Measurements from ENCODE around the gene TREML2.

Gene TREML2

DNA sequence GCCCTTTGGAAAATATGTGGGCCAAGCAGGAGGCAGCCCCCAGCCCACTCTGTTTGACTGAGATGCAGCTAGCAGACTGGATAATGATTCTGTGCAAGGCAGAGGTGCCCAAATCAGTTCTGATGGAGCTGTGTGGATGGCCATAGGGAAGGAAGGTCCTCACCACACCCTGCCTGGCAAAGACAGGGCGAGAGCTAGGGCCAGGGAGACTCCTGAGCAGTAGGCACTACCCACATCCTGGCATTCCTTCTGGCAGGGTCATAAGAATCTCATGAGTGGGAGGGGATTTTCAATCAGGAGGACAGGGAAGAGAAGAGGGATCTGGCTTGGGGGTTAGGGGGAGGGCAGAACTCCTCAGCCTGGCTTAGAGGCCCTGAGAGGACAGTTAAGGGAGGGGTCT lies 19.4 kb downstream of the TREML2 start:
- H3K27ac ChIP-seq (ENCODE audit: low read depth in 2 of 2, low read length in 2 of 2) = no peak overlapping the region
- H3K36me3 ChIP-seq (ENCODE audit: control insufficient read depth in 2 of 2, insufficient read depth in 2 of 2, low read length in 2 of 2) = no peaks in the 10 kb centered on the region

DNA sequence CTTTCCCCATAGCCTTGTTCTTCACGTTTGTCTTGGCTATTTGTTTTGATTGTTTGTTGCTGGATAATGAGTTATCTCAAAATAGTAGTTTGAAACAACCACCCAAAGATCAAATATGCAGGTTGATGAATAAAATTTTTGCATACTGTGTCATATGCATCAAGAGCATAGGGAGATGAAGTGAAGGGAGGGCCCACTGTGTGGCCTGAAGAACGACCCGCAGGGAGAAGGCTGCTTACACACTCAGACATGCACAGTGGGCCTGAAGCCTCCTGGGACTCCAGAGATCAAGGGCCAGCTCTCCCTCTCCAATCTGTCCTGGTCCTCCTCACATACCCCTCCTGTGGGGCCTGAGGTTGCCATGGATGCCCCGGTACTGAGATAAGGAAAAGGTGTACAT lies 21.8 kb downstream of the TREML2 start:
- Histone ChIP-seq H3K27me3 (ENCODE audit: control insufficient read depth in 2 of 2, insufficient read depth in 2 of 2, low read length in 2 of 2) (peaks cover 0 to 8% of the 10 kb centered on the region in 2 donors), H3K9me3 (ENCODE audit: control insufficient read depth in 2 of 2, low read length in 2 of 2) (no peaks in the 10 kb centered on the region), H3K36me3 (ENCODE audit: control insufficient read depth in 2 of 2, insufficient read depth in 2 of 2, low read length in 2 of 2) (no peaks in the 10 kb centered on the region), H3K4me3 (ENCODE audit: low read length in 2 of 2) (no peak overlapping the region), H3K4me1 (ENCODE audit: control insufficient read depth in 2 of 2, insufficient read depth in 2 of 2, low read length in 2 of 2) (no peaks in the 10 kb centered on the region), H3K27ac (ENCODE audit: low read depth in 2 of 2, low read length in 2 of 2) (no peak overlapping the region), H3K9ac (ENCODE audit: low read depth in 1 of 2, low read length in 2 of 2) (no peak overlapping the region)

More for the DNA sequence above, 19.4 kb downstream of the TREML2 start:
- H3K9ac ChIP-seq (ENCODE audit: low read depth in 1 of 2, low read length in 2 of 2) = no peak overlapping the region
- no peak overlapping the region for H3K4me3 ChIP-seq (ENCODE audit: low read length in 2 of 2)
- no peaks in the 10 kb centered on the region for H3K4me1 ChIP-seq (ENCODE audit: control insufficient read depth in 2 of 2, insufficient read depth in 2 of 2, low read length in 2 of 2)
- peaks cover 0 to 8% of the 10 kb centered on the region in 2 donors for H3K27me3 ChIP-seq (ENCODE audit: control insufficient read depth in 2 of 2, insufficient read depth in 2 of 2, low read length in 2 of 2)
- no peaks in the 10 kb centered on the region for H3K9me3 ChIP-seq (ENCODE audit: control insufficient read depth in 2 of 2, low read length in 2 of 2)

DNA sequence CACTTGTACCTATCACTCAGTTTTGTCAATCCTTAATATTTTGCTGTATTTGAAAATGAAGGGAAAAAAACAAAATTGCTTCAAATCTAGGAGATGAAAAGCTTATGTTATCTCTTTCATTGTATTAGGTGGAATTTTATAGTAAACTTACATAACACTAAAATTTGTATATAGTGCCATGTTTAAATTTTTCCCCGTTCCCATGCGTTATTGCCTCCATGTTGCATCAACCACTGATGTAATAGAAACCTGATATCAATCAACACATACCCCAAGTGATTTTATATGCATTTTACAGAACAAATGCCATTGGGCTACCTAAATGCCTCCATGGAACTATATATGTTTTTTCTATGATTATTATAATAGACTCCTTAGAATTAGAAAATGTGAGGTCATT lies 23.3 kb downstream of the TREML2 start:
- Histone ChIP-seq H3K27me3 (ENCODE audit: control insufficient read depth in 2 of 2, insufficient read depth in 2 of 2, low read length in 2 of 2) (peaks cover 0 to 8% of the 10 kb centered on the region in 2 donors), H3K36me3 (ENCODE audit: control insufficient read depth in 2 of 2, insufficient read depth in 2 of 2, low read length in 2 of 2) (no peaks in the 10 kb centered on the region), H3K27ac (ENCODE audit: low read depth in 2 of 2, low read length in 2 of 2) (no peak overlapping the region), H3K4me1 (ENCODE audit: control insufficient read depth in 2 of 2, insufficient read depth in 2 of 2, low read length in 2 of 2) (no peaks in the 10 kb centered on the region), H3K9ac (ENCODE audit: low read depth in 1 of 2, low read length in 2 of 2) (no peak overlapping the region), H3K4me3 (ENCODE audit: low read length in 2 of 2) (no peak overlapping the region), H3K9me3 (ENCODE audit: control insufficient read depth in 2 of 2, low read length in 2 of 2) (no peaks in the 10 kb centered on the region)

GRCh38 chr6:41177287-41177686 lies 23.7 kb downstream of the TREML2 start:
- H3K9me3 ChIP-seq (ENCODE audit: control insufficient read depth in 2 of 2, low read length in 2 of 2) = no peaks in the 10 kb centered on the region
- no peak overlapping the region for H3K4me3 ChIP-seq (ENCODE audit: low read length in 2 of 2)
- H3K36me3 ChIP-seq (ENCODE audit: control insufficient read depth in 2 of 2, insufficient read depth in 2 of 2, low read length in 2 of 2) = no peaks in the 10 kb centered on the region
- no peak overlapping the region for H3K9ac ChIP-seq (ENCODE audit: low read depth in 1 of 2, low read length in 2 of 2)
- no peak overlapping the region for H3K27ac ChIP-seq (ENCODE audit: low read depth in 2 of 2, low read length in 2 of 2)
- no peaks in the 10 kb centered on the region for H3K4me1 ChIP-seq (ENCODE audit: control insufficient read depth in 2 of 2, insufficient read depth in 2 of 2, low read length in 2 of 2)
- H3K27me3 ChIP-seq (ENCODE audit: control insufficient read depth in 2 of 2, insufficient read depth in 2 of 2, low read length in 2 of 2) = peaks cover 0 to 8% of the 10 kb centered on the region in 2 donors

DNA sequence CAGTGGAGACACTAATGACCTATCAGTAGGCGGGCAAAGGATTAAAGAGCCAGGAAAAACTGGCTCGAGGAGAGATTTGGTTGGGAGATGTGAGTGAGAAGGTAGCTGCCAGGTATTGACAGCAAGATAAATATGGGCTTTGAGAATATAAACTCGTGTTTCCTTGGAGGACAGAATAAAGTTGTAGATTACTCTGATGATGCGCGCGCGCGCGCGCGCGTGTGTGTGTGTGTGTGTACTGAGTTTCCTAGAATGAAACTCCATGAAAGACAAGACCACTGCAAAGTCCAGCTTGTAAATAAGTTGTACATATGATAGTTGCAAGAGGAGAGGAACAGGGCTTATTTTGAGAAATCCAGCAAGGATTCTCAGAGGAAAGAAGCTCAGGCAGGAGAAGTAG lies 24.8 kb downstream of the TREML2 start:
- Histone ChIP-seq H3K27me3 (ENCODE audit: control insufficient read depth in 2 of 2, insufficient read depth in 2 of 2, low read length in 2 of 2) (peaks cover 0 to 8% of the 10 kb centered on the region in 2 donors), H3K9ac (ENCODE audit: low read depth in 1 of 2, low read length in 2 of 2) (no peak overlapping the region), H3K27ac (ENCODE audit: low read depth in 2 of 2, low read length in 2 of 2) (no peak overlapping the region), H3K4me3 (ENCODE audit: low read length in 2 of 2) (no peak overlapping the region), H3K4me1 (ENCODE audit: control insufficient read depth in 2 of 2, insufficient read depth in 2 of 2, low read length in 2 of 2) (no peaks in the 10 kb centered on the region), H3K36me3 (ENCODE audit: control insufficient read depth in 2 of 2, insufficient read depth in 2 of 2, low read length in 2 of 2) (no peaks in the 10 kb centered on the region), H3K9me3 (ENCODE audit: control insufficient read depth in 2 of 2, low read length in 2 of 2) (no peaks in the 10 kb centered on the region)

DNA sequence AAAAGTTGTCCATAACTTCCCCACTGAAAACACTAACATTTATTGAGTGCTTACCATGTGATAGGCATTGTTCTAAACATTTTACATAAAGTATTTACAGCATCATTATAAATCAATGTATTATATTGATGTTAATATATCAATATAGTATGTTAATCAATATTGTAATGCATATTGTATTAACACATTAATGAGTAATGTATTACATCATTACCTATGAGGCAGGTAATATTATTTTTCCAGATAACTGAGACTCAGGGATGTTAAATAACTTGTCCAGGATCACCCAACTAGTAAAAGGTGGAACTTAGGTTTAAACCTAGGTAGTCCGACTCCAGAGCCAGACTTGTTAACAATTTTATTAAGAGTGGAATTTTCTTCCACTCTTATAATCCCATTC lies 25.9 kb downstream of the TREML2 start:
- H3K27ac ChIP-seq (ENCODE audit: low read depth in 2 of 2, low read length in 2 of 2) = no peak overlapping the region
- H3K9ac ChIP-seq (ENCODE audit: low read depth in 1 of 2, low read length in 2 of 2) = no peak overlapping the region
- peaks cover 0 to 8% of the 10 kb centered on the region in 2 donors for H3K27me3 ChIP-seq (ENCODE audit: control insufficient read depth in 2 of 2, insufficient read depth in 2 of 2, low read length in 2 of 2)
- no peaks in the 10 kb centered on the region for H3K36me3 ChIP-seq (ENCODE audit: control insufficient read depth in 2 of 2, insufficient read depth in 2 of 2, low read length in 2 of 2)
- no peak overlapping the region for H3K4me3 ChIP-seq (ENCODE audit: low read length in 2 of 2)
- no peaks in the 10 kb centered on the region for H3K9me3 ChIP-seq (ENCODE audit: control insufficient read depth in 2 of 2, low read length in 2 of 2)
- H3K4me1 ChIP-seq (ENCODE audit: control insufficient read depth in 2 of 2, insufficient read depth in 2 of 2, low read length in 2 of 2) = no peaks in the 10 kb centered on the region

DNA sequence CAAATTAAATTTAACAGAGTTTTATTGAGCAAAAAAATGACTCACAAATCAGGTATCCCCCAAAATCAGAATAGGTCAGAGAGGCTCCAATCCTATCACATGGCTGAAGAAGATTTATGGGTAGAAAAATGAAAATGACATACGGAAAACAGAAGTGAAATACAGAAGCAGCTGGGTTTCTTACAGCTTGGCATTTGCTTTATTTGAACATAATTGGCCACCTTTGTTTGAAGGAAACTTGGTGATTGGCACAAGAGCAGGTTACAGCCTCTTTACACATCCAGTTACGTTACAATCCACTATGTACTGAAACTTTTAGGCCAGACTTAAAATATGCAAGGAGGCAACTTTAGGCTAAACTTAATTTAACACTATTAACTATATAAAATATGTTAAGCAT lies 26.3 kb downstream of the TREML2 start:
- no peak overlapping the region for H3K9ac ChIP-seq (ENCODE audit: low read depth in 1 of 2, low read length in 2 of 2)
- no peak overlapping the region for H3K4me3 ChIP-seq (ENCODE audit: low read length in 2 of 2)
- no peaks in the 10 kb centered on the region for H3K36me3 ChIP-seq (ENCODE audit: control insufficient read depth in 2 of 2, insufficient read depth in 2 of 2, low read length in 2 of 2)
- peaks cover 0 to 8% of the 10 kb centered on the region in 2 donors for H3K27me3 ChIP-seq (ENCODE audit: control insufficient read depth in 2 of 2, insufficient read depth in 2 of 2, low read length in 2 of 2)
- H3K9me3 ChIP-seq (ENCODE audit: control insufficient read depth in 2 of 2, low read length in 2 of 2) = no peaks in the 10 kb centered on the region
- no peaks in the 10 kb centered on the region for H3K4me1 ChIP-seq (ENCODE audit: control insufficient read depth in 2 of 2, insufficient read depth in 2 of 2, low read length in 2 of 2)
- no peak overlapping the region for H3K27ac ChIP-seq (ENCODE audit: low read depth in 2 of 2, low read length in 2 of 2)

GRCh38 chr6:41171908-41172307 lies 29.0 kb downstream of the TREML2 start:
- H3K27me3 ChIP-seq (ENCODE audit: control insufficient read depth in 2 of 2, insufficient read depth in 2 of 2, low read length in 2 of 2) = peaks cover 0 to 2% of the 10 kb centered on the region in 2 donors
- no peaks in the 10 kb centered on the region for H3K4me1 ChIP-seq (ENCODE audit: control insufficient read depth in 2 of 2, insufficient read depth in 2 of 2, low read length in 2 of 2)
- no peak overlapping the region for H3K4me3 ChIP-seq (ENCODE audit: low read length in 2 of 2)
- H3K27ac ChIP-seq (ENCODE audit: low read depth in 2 of 2, low read length in 2 of 2) = no peak overlapping the region
- H3K36me3 ChIP-seq (ENCODE audit: control insufficient read depth in 2 of 2, insufficient read depth in 2 of 2, low read length in 2 of 2) = no peaks in the 10 kb centered on the region
- no peaks in the 10 kb centered on the region for H3K9me3 ChIP-seq (ENCODE audit: control insufficient read depth in 2 of 2, low read length in 2 of 2)
- no peak overlapping the region for H3K9ac ChIP-seq (ENCODE audit: low read depth in 1 of 2, low read length in 2 of 2)

GRCh38 chr6:41170547-41171160 lies 30.3 kb downstream of the TREML2 start:
- H3K27ac ChIP-seq (ENCODE audit: low read depth in 2 of 2, low read length in 2 of 2) = no peak overlapping the region
- H3K27me3 ChIP-seq (ENCODE audit: control insufficient read depth in 2 of 2, insufficient read depth in 2 of 2, low read length in 2 of 2) = no peaks in the 10 kb centered on the region
- no peak overlapping the region for H3K4me3 ChIP-seq (ENCODE audit: low read length in 2 of 2)
- no peaks in the 10 kb centered on the region for H3K4me1 ChIP-seq (ENCODE audit: control insufficient read depth in 2 of 2, insufficient read depth in 2 of 2, low read length in 2 of 2)
- H3K36me3 ChIP-seq (ENCODE audit: control insufficient read depth in 2 of 2, insufficient read depth in 2 of 2, low read length in 2 of 2) = no peaks in the 10 kb centered on the region
- H3K9me3 ChIP-seq (ENCODE audit: control insufficient read depth in 2 of 2, low read length in 2 of 2) = no peaks in the 10 kb centered on the region
- H3K9ac ChIP-seq (ENCODE audit: low read depth in 1 of 2, low read length in 2 of 2) = no peak overlapping the region

DNA sequence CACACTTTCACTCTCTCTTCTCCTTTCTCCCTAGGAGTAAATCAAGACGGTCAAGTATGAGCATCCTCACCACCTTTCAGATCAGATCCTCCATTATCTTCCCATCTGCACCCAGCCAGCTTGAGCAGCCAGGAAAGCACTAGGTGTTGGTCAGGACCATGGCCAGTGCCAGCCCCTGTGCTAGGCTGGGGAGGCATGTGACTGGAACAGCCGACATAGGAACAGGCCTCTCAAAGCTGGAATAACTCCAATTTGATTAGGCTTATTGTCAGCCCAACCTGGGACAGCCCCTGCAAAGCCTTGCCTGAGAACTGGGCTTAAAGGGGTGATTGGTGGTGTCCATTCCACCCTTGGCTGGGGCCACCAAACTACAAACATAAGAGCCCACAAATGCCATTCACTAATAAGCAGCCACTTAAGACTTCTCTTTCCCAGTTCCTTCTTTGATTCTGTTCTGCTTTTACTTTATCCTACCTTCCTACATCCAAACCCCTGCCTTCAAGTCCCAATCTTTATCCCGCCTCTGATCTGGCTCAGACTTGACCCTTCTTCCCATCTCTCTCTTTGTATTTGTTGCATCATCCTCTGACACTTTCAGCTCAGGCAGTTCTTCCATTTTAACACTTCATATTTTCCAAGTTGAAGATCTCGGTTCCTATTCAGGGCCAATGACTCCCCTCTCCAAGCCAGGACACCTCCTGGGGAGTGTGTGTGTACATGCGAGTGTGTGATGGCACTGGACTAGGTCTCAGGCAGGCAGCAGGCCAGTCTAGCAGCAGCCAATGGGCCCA lies 33.6 kb downstream of the TREML2 start:
- peaks cover 0 to 2% of the 10 kb centered on the region in 2 donors for H3K27me3 ChIP-seq (ENCODE audit: control insufficient read depth in 2 of 2, insufficient read depth in 2 of 2, low read length in 2 of 2)
- no peaks in the 10 kb centered on the region for H3K9me3 ChIP-seq (ENCODE audit: control insufficient read depth in 2 of 2, low read length in 2 of 2)
- no peak overlapping the region for H3K9ac ChIP-seq (ENCODE audit: low read depth in 1 of 2, low read length in 2 of 2)
- no peaks in the 10 kb centered on the region for H3K36me3 ChIP-seq (ENCODE audit: control insufficient read depth in 2 of 2, insufficient read depth in 2 of 2, low read length in 2 of 2)
- no peaks in the 10 kb centered on the region for H3K4me1 ChIP-seq (ENCODE audit: control insufficient read depth in 2 of 2, insufficient read depth in 2 of 2, low read length in 2 of 2)
- no peak overlapping the region for H3K27ac ChIP-seq (ENCODE audit: low read depth in 2 of 2, low read length in 2 of 2)
- H3K4me3 ChIP-seq (ENCODE audit: low read length in 2 of 2) = no peak overlapping the region

Measured in mucosa of rectum (tissue), 2 donors.